Progenitor cell of endocrine pancreas (in vitro differentiated cells): ENCODE data around the gene MCTP1. TPM values are rescaled to one million over a fixed set of nuclear protein-coding genes. Genes with fewer than 3 reads are reported as not detected.

Source experiments
- DNase-seq: peaks from one replicate; pipeline ENCODE4 v3.0.0; 2021; ENCODE audit warnings: low spot score; ENCODE audit not compliant: unreplicated experiment
- H3K27ac Mint-ChIP-seq: 2 replicates; pipeline ENCODE4 v1.8.0; 2021; ENCODE audit warnings: mild to moderate bottlenecking, moderate library complexity, mixed read lengths
- H3K27me3 Mint-ChIP-seq: 2 replicates; pipeline ENCODE4 v1.8.0; 2021; ENCODE audit warnings: mixed read lengths
- H3K36me3 Mint-ChIP-seq: 2 replicates; pipeline ENCODE4 v1.8.0; 2022; ENCODE audit warnings: mixed read lengths; ENCODE audit not compliant: insufficient read depth
- H3K4me1 Mint-ChIP-seq: 2 replicates; pipeline ENCODE4 v1.8.0; 2021; ENCODE audit warnings: low read depth, mixed read lengths
- H3K4me3 Mint-ChIP-seq: 2 replicates; pipeline ENCODE4 v1.8.0; 2021; ENCODE audit warnings: low read depth, mild to moderate bottlenecking, moderate library complexity, mixed read lengths
- H3K9me3 Mint-ChIP-seq: 2 replicates; pipeline ENCODE4 v1.8.0; 2021; ENCODE audit warnings: low read depth, mixed read lengths
- CTCF ChIP-seq: fragments of 200-600 bp; sonication (generic); IDR thresholded peaks from one replicate; pipeline ENCODE4 v1.5.0; 2021; ENCODE audit warnings: antibody characterized with exemption, mild to moderate bottlenecking; ENCODE audit not compliant: unreplicated experiment
- total RNA-seq: library from RNA; stranded (reverse); gene quantifications from 2 replicates; pipeline ENCODE4 v1.2.1, GENCODE V29; 2021

The MCTP1 gene
- total RNA-seq, 1 donor from 2014 or later: 1.7 TPM

DNA sequence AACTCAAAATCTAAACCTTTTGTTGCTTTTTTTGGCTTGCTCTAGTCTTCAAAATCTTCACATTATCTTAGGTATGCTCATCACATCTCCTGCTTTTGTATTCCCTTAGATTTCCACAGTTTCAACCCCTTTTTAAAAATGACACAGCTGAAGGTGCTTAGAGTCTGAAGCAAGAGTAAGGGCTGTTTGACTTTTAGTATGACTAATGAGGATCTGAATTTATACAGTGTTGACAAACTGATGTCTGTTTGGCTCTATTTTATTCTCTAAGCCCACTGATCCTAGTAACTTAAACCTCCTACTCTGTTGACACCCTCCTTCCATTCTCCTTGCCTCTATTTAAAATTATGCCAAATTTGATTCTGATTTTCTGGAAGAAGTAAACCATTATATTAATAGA is 200.1 kb downstream of the MCTP1 start:
- Mint-ChIP-seq H3K27ac (no peak overlapping the region), H3K4me3 (no peak overlapping the region), H3K4me1 (no peaks in the 10 kb centered on the region), H3K9me3 (no peaks in the 10 kb centered on the region), H3K36me3 (no peaks in the 10 kb centered on the region), H3K27me3 (no peaks in the 10 kb centered on the region)
- no peak for TF ChIP-seq CTCF
- no peak for DNase-seq

GRCh38 chr5:95083606-95084005 is 201.3 kb downstream of the MCTP1 start:
- H3K27me3 Mint-ChIP-seq: no peaks in the 10 kb centered on the region
- no peak for TF ChIP-seq CTCF
- no peaks in the 10 kb centered on the region for H3K4me1 Mint-ChIP-seq
- no peak overlapping the region for H3K4me3 Mint-ChIP-seq
- no peak for DNase-seq
- H3K9me3 Mint-ChIP-seq: no peaks in the 10 kb centered on the region
- H3K36me3 Mint-ChIP-seq: no peaks in the 10 kb centered on the region
- no peak overlapping the region for H3K27ac Mint-ChIP-seq

GRCh38 chr5:95081982-95082381 is 202.9 kb downstream of the MCTP1 start:
- Mint-ChIP-seq H3K36me3 (no peaks in the 10 kb centered on the region), H3K9me3 (no peaks in the 10 kb centered on the region), H3K4me3 (no peak overlapping the region), H3K27me3 (no peaks in the 10 kb centered on the region), H3K27ac (no peak overlapping the region), H3K4me1 (no peaks in the 10 kb centered on the region)
- no peak for DNase-seq
- TF ChIP-seq CTCF: no peak

DNA sequence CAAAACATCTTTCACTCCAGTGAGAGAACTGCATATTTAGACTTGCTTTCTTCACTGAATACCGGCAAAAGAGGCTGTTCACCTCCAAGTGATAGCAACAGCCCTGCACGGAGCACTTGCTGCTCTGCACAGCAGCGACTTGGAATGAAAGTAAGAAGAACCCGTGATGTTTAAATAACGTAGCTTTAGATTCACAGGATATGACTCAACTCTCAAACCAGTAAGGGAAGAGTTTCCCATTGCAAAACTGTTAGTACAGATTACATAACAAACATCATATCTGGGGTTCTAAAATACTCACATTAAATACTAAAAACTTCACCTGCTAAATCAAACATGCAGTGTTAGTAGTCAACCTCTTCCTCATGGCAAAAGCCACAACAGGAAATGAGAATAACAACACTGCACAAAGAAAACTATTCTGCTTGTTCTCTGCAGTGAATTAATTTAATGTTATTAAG is 203.4 kb downstream of the MCTP1 start:
- DNase-seq: no peak
- no peak overlapping the region for H3K4me3 Mint-ChIP-seq

DNA sequence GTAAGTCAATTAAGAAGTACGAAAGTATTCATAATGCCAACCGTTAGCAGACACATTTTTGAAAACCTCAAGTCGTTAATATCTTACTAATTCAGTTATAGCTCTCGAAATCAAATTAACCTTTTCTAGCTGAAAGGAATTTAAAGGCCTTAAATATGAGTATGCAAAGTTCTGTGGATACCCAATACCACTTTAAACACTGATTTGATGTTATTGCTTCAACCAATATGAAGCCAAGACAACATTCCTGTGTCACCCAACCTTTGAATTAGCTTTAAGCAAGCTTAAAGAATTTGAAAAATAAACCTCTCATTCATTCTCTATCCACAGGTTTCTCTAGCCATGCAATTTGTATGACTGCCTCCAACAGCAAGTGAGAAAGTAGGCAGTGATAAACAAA is 204.5 kb downstream of the MCTP1 start:
- no peak for TF ChIP-seq CTCF
- no peaks in the 10 kb centered on the region for H3K4me1 Mint-ChIP-seq
- H3K4me3 Mint-ChIP-seq: no peak overlapping the region
- H3K27ac Mint-ChIP-seq: no peak overlapping the region
- H3K36me3 Mint-ChIP-seq: no peaks in the 10 kb centered on the region
- no peak for DNase-seq
- no peaks in the 10 kb centered on the region for H3K9me3 Mint-ChIP-seq
- H3K27me3 Mint-ChIP-seq: no peaks in the 10 kb centered on the region

More for the DNA sequence above, 203.4 kb downstream of the MCTP1 start:
- Mint-ChIP-seq H3K9me3 (no peaks in the 10 kb centered on the region), H3K4me1 (no peaks in the 10 kb centered on the region), H3K36me3 (no peaks in the 10 kb centered on the region), H3K27me3 (no peaks in the 10 kb centered on the region), H3K27ac (no peak overlapping the region)
- TF ChIP-seq CTCF: no peak
